HG03066 (cell line): Measurements from ENCODE around the gene ZNF513.
A peak's percentile ranks its signal among the peaks of the same experiment; 100 is the strongest.
"Not testable (repeated sequence)": the region's sequence is repeated elsewhere in the genome, so short reads cannot be mapped to it uniquely, and the experiment has no call there.

Experiments used
- ATAC-seq: cut with Tn5 transposase; IDR thresholded peaks from one replicate; pipeline ENCODE4 v1.9.1; 2021; ENCODE audit warnings: low read depth; ENCODE audit not compliant: unreplicated experiment

ZNF513 gene

GRCh38 chr2:27362678-27363420, 17.7 kb downstream of the ZNF513 start:
- ATAC-seq = no peak

- ATAC-seq = peak; percentile 88
Observed at GRCh38 chr2:27356382-27357181, 24.0 kb downstream of the ZNF513 start, which contains the start of gene GTF3C2. Gene GTF3C2, minus strand, starts transcription at chr2:27356764. Its CDS starts 13,210 bp downstream, at chr2:27343554.

GRCh38 chr2:27356056-27356381, 24.5 kb downstream of the ZNF513 start:
- peak; percentile 30 for ATAC-seq

- ATAC-seq = no peak
Observed at GRCh38 chr2:27354597-27354927, 26.0 kb downstream of the ZNF513 start.

GRCh38 chr2:27353762-27354596, 26.6 kb downstream of the ZNF513 start:
- ATAC-seq = no peak

- not testable (repeated sequence) for ATAC-seq
Observed at GRCh38 chr2:27353386-27353761, 27.2 kb downstream of the ZNF513 start.

- no peak for ATAC-seq
Observed at GRCh38 chr2:27351802-27352598, 28.5 kb downstream of the ZNF513 start.

GRCh38 chr2:27350106-27350693, 30.3 kb downstream of the ZNF513 start:
- no peak for ATAC-seq

GRCh38 chr2:27347641-27348040, 32.9 kb downstream of the ZNF513 start:
- ATAC-seq = no peak

GRCh38 chr2:27336173-27336572, 44.4 kb downstream of the ZNF513 start:
- ATAC-seq = no peak

- no peak for ATAC-seq
Observed at GRCh38 chr2:27335311-27335710, 45.2 kb downstream of the ZNF513 start.
